Activated T-helper 1 cell treated with anti-CD3 and anti-CD28 coated beads, Interleukin-2, amount 50 U/mL, for 16 hours (primary cell): ENCODE measurements around the gene ARRDC2.
"Not testable (repeated sequence)": the region's sequence is repeated elsewhere in the genome, so short reads cannot be mapped to it uniquely, and the experiment has no call there.

ENCODE experiments used
- DNase-seq, 2 donors: peaks; one replicate each; pipeline ENCODE4 v3.0.0-alpha.2; 2020; ENCODE audit warnings: low read depth in 1 of 2, low spot score in 1 of 2

The ARRDC2 gene

DNA sequence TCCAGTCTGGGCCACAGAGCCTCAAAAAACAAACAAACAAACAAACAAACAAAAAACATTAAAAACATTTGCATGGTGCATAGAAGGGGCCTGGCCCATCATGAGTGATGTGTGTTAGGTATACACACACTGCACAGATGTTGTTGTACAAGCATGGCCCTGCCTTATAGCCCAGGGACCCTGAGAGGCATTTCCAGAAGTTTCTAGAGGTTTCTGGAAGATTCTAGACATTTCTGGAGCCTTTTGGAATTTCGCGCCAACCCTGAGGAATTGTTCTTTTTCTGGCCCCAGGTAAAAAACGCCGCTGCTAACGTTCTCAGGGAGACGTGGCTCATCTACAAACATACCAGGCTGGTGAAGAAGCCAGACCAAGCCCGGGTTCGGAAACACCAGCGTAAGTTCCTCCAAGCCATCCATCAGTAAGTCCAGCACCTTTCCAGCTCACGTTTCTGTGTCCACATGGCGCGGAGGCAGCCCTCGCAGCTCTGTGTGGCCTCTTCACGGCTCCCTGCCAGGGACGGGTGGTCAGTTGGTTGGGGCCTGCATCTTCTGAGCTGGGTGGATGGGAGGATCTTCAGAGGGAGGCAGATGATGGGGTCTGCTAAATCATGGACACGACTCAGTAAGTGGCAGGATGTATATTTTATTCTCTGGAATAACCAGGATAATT lies 18.4 kb upstream of the ARRDC2 start:
- DNase-seq = no peak

- DNase-seq = no peak
Observed at GRCh38 chr19:17993076-17993813, 14.7 kb upstream of the ARRDC2 start.

DNA sequence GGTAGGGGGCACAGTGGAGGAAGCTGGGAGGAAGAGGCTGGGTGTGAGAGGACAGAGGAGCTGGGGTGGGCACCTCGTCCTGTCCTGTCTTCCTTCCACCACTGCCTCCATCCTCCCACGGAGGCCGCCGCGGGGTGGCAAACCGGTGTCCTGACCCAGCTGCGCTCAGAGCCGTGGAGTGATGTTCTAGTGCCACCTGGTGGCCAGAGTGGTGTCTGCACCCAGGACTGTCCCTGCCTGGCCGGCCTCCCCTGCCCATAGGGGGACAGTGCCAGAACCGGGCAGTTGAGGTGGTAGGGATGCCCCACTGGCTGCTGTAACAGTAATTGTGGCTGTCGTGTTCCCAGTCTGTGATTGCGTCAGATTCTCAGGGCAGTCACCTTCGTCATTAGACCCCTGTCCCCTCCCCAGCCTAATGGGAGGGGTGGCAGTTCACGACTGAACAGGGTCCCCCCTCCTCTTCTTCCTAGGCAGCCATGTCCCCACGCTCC lies 11.1 kb upstream of the ARRDC2 start:
- DNase-seq = peak; percentile 80 to 83

DNA sequence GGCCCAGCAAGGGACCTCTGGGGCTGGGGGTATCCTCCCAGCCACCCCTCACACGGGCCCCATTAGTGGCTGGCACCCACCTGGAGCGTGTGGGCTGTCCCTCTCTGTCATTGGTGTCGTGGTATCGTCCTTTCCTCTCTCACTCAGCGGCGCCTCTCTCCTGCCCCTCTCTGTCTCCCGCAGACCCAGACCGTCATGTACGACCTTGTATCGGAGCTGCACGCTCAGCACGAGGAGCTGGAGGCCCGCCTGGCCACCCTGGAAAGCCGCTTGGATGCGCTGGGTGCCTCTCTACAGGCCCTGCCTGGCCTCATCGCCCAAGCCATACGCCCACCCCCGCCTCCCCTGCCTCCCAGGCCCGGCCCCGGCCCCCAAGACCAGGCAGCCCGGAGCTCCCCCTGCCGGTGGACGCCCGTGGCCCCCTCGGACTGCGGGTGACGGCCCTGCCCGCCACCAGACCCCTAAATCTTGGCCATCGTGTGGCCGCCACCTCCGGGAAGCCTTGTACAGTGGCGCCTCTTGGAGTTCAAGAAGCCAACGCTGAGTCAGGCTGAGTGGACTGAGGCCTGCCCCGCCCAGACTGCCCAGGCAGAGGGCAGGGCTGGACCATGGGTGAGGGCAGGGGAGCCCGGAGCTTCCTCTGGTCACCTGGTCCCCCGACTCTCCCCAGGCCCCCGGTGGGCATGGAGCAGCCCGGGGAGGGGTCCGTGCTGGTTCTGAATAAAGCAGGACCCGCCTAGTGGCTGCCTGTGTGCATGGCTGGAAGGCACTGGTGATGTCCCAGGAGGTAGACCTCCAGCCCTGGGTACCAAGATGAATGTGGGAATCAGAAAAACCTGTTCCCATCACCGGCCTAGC lies 9.8 kb upstream of the ARRDC2 start:
- no peak for DNase-seq

DNA sequence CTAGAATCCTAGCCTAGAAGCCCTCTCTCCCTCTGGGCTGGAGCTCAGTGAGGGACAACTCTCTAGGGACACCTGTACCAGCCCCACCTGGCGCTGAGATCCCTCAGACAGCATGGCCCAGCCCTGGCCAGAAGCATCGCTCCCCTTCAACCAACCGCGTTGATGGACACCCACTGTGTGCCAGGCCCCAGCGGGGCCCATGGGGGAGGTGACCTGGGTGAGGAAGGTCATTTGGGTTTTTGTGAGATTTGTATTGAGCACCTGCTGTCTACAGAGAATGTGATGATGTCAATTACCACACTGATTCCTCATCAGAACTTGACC lies 9.2 kb upstream of the ARRDC2 start:
- DNase-seq = no peak

- DNase-seq = no peak
Observed at GRCh38 chr19:17999684-18000479, 8.1 kb upstream of the ARRDC2 start.

GRCh38 chr19:18000480-18000914 lies 7.5 kb upstream of the ARRDC2 start:
- DNase-seq = no peak

DNA sequence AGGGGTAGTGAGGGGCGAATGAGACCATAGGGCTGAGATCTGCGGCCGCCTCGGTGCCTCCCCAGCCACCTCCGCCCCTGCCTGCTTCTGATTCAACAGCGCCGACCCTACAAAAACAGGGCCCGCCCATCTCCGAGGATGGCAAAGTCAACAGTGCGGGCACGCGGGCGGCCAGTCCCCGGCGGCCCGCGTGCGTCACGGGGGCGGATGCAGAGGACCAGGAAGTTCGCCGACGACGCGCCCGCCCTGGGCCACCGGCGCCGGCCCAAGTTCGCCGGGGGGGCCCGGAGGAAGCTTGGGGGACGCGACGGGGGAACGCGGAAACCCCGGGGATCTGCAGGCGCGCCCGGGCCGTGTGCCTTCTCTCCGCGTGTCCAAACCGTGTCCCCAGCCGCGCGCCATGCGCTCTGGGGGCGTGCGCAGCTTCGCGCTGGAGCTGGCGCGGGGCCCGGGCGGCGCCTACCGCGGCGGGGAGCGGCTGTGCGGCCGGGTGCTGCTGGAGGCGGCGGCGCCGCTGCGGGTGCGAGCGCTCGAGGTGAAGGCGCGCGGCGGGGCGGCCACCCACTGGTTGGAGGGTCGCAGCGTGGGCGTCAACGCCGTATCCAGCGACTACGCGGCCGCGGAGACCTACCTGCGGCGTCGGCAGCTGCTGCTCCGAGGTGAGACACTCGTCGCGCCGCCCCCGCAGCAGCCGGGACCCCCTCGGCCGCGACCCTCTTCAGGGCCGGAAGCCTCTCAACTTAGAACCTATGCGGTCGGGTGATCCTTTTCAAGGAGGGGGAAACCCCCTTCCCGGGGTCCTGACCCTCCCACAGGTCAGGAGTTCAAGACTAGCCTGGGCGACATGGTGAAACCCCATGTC lies 6.8 kb upstream of the ARRDC2 start:
- DNase-seq = peak; percentile 84 to 85

DNA sequence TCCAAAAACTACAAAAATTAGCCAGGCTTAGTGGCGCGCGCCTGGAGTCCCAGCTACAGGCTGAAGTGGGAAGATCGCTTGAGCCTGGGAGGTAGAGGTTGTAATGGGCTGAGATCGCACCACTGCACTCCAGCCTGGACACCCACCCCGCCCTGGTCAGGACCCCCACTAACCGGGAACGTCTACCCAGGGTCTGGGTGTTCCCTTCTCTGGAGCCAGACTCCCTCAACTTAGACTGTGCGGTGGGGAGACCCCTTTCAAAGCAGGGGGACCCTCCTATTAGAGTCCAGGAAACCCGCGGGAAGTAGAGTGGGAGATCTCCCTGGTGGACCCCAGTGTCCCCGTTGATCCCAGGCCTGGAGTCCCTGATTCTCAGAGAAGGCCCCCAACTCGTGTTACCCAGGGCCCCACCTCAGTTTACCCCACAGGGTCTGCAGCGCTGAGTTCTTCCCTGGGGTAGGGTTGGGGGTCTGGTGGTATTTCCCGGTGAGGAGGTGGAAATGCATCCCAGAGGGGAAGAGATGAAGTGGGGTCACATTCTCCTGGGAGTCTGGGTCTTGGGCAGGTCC lies 6.1 kb upstream of the ARRDC2 start:
- DNase-seq = no peak

DNA sequence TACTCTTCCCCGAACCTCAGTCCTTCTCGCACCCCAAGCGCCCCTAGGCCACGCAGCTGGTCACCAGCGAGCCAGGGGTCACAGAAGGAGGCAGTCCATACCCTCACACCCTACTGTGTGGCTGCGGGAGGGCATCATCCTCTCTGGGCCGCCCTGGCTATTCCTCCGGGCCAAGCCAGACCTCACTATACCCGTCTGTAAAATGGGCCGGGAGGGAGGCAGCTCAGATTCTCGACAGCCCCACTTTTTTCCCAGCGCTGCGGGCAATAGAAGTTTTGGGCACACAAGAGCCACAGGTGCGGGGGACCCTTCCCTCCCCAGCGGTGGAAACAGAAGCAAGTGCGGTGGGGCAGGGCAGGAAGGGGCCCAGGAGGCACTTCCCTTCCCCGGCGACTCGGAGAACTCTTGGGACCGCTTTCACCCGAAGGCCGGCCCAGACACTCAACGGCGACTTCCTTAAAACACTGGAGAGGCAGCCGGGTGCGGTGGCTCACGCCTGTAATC lies 5.6 kb upstream of the ARRDC2 start:
- DNase-seq = no peak

- not testable (repeated sequence) for DNase-seq
Observed at GRCh38 chr19:18005750-18006149, 2.2 kb upstream of the ARRDC2 start.

DNA sequence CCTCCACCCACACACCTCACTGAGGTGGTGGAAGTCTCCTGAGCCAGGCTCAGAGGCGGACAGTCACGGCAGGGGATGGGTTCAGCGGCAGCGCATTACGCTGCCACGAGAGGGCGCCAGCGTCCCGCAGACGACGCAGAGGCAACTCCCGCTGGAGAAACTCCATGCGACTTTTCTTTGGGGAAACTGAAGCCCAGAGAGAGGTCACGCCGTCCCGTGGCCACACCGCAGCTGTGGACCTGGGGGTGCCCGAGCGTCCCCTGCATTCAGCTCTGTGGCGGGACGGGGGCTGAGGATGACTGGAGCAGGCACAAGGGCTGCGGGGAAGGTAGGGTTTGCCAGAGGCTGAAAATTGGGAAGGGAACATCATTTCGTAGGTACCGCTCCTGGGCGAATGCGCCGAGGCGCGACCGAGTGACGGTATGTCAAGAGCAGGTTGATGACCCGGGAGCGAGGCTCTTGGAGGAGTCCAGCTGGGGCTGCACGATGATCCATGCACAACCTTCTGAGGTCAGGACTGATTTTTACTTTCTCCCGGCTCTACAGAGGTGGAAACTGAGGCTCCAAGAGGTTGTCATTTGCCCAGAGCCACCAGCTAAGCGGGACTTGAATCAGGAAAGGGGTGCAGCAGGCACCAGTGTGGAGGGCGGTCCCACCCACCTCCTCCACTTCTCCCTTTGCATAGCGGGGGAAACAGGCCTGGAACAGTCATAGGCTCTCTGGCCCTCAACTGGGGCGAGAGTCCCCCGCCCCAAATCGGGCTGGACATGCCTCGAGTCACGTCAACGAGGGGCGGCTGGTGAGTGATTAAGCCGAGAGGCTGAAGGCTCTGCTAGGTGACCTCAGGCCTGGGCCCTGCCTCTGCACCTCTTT lies 690 bp upstream of the ARRDC2 start:
- DNase-seq = peak; percentile 74 to 76

DNA sequence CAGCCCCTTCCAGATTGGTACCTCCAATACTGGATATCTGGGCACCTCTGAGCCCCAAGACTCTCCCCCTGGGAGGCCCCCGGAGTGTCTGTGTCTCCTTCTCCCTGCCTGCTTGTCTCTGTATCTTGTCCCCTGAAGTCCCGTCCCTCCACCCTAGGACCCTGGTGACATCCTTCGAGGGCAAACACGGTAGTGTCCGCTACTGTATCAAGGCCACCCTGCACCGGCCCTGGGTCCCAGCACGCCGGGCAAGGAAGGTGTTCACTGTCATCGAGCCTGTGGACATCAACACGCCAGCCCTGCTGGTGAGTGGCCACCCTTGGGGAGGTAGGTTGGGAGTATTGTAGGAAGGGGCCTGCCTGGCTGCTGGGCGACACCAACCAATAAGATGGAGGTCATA lies 844 bp downstream of the ARRDC2 start:
- no peak for DNase-seq

- no peak for DNase-seq
Observed at GRCh38 chr19:18009412-18010066, 1.6 kb downstream of the ARRDC2 start.

- no peak for DNase-seq
Observed at GRCh38 chr19:18010149-18010548, 2.2 kb downstream of the ARRDC2 start.

- DNase-seq = no peak
Observed at GRCh38 chr19:18013210-18014111, 5.5 kb downstream of the ARRDC2 start.

GRCh38 chr19:18014197-18014596 lies 6.2 kb downstream of the ARRDC2 start:
- DNase-seq = no peak
